Activated T-helper 17 cell treated with anti-CD3 and anti-CD28 coated beads, Interleukin-2, amount 50 U/mL, for 72 hours (primary cell): ENCODE results near the gene DNAH8. TPM values are rescaled to one million over a fixed set of nuclear protein-coding genes. Genes with fewer than 3 reads are reported as not detected.
A peak's percentile ranks its signal among the peaks of the same experiment; 100 is the strongest.
"Not testable (repeated sequence)": the region's sequence is repeated elsewhere in the genome, so short reads cannot be mapped to it uniquely, and the experiment has no call there.

ENCODE experiments used
- ATAC-seq: fragments of 150-1000 bp; cut with Tn5 transposase; replicated peaks from 2 replicates; pipeline ENCODE4 v1.10.0; 2021; ENCODE audit warnings: mild to moderate bottlenecking, moderate library complexity
- H3K27ac Mint-ChIP-seq: one replicate; pipeline ENCODE4 v1.8.0; 2022; ENCODE audit warnings: mixed read lengths
- H3K27me3 Mint-ChIP-seq: one replicate; pipeline ENCODE4 v1.8.0; 2022; ENCODE audit warnings: mixed read lengths
- H3K36me3 Mint-ChIP-seq: one replicate; pipeline ENCODE4 v1.8.0; 2022; ENCODE audit warnings: low read depth, mild to moderate bottlenecking, mixed read lengths
- H3K4me1 Mint-ChIP-seq: one replicate; pipeline ENCODE4 v1.8.0; 2022; ENCODE audit warnings: mixed read lengths
- H3K4me3 Mint-ChIP-seq: one replicate; pipeline ENCODE4 v1.8.0; 2022; ENCODE audit warnings: mild to moderate bottlenecking, mixed read lengths
- H3K9me3 Mint-ChIP-seq: one replicate; pipeline ENCODE4 v1.8.0; 2022; ENCODE audit warnings: mixed read lengths
- total RNA-seq, 2 donors: library from RNA; stranded (reverse); gene quantifications; one replicate each; pipeline ENCODE4 v1.2.3, GENCODE V29; 2022

The DNAH8 gene
- total RNA-seq, 2 donors from 2014 or later: 0.03 to 0.09 TPM

DNA sequence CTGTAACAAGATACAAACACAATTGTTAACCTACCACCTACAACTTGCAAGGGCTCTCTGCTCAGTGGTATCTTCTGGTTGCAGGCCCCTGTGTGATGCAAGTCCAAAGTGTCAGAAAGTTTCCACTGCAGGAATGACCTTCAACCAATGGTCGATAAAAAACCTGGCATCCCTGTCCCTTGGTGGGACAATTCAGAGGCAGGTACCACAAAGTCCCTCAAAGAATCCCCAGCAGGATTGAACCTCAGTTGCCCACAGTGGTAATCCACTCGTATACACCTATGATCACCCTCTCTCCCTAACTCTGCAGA is 28.1 kb upstream of the DNAH8 start:
- Mint-ChIP-seq H3K27ac (no peak overlapping the region), H3K36me3 (peaks cover 52% of the 10 kb centered on the region)
- ATAC-seq: no peak

DNA sequence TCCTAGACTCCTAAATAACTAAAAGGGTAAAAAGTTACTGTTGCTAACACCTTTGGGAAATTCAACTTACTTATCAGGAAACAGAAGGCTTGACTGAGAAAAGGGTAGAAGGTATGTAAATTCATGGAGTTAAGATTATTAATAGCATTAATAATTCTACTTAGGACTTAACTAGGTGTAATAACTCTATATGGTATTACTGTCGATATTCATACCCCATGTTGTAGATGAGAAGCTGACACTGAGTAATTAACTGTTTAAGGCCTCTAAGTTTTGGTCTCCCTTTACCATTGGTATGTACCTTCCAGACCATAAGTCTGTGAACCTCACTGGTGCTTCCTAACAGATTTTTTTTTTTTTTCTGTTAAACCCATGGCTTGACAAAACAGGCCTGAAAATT is 27.6 kb upstream of the DNAH8 start:
- ATAC-seq: no peak
- H3K9me3 Mint-ChIP-seq: no peaks in the 10 kb centered on the region
- H3K27me3 Mint-ChIP-seq: no peaks in the 10 kb centered on the region
- H3K27ac Mint-ChIP-seq: no peak overlapping the region
- H3K36me3 Mint-ChIP-seq: peaks cover 47% of the 10 kb centered on the region
- H3K4me1 Mint-ChIP-seq: peaks cover 12% of the 10 kb centered on the region
- no peak overlapping the region for H3K4me3 Mint-ChIP-seq

More for the DNA sequence above, 28.1 kb upstream of the DNAH8 start:
- Mint-ChIP-seq H3K4me1 (peaks cover 12% of the 10 kb centered on the region), H3K9me3 (no peaks in the 10 kb centered on the region), H3K27me3 (no peaks in the 10 kb centered on the region), H3K4me3 (no peak overlapping the region)

GRCh38 chr6:38688579-38689087 is 26.5 kb upstream of the DNAH8 start:
- Mint-ChIP-seq H3K36me3 (peaks cover 36% of the 10 kb centered on the region), H3K4me3 (no peak overlapping the region), H3K4me1 (peaks cover 18% of the 10 kb centered on the region), H3K9me3 (no peaks in the 10 kb centered on the region), H3K27me3 (no peaks in the 10 kb centered on the region), H3K27ac (no peak overlapping the region)
- no peak for ATAC-seq

DNA sequence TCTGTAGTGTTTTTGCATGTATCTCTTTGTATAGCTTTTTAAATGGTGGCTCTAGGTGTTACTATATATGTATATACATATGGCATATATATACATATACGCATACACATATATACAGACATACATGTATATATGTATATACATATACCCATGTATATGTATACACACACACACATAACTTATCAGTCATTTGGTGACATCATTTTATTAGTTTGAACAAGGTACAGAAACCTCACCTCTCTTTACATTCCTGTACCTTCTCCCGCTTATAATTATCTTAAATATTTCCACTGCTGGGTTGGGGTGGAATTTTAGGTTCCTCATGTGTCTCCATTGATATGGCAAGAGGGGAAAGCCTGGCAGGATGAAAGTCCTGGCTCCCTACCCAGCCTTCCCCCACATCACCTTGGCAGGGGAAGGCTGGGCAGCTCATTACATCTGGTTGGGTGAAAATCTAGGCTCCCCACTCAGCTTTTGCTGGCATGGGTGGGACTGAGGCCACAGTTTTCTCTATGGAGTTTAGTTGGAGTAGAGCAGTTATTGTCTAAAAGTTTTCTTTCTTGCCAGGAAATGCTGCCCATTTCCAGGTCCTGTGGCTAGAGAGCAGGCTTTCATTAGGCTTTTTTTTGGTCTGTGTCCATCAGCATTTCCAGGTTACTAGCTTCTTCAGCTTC is 19.7 kb upstream of the DNAH8 start:
- ATAC-seq: no peak
- Mint-ChIP-seq H3K27me3 (no peaks in the 10 kb centered on the region), H3K4me1 (peaks cover 40% of the 10 kb centered on the region), H3K36me3 (peaks cover 15% of the 10 kb centered on the region), H3K9me3 (peaks cover 4% of the 10 kb centered on the region), H3K27ac (peak overlapping the region; percentile 61), H3K4me3 (peak overlapping the region; percentile 9)

- Mint-ChIP-seq H3K36me3 (peaks cover 20% of the 10 kb centered on the region), H3K27ac (peak overlapping the region; percentile 61), H3K4me3 (peak overlapping the region; percentile 9), H3K27me3 (no peaks in the 10 kb centered on the region), H3K4me1 (peaks cover 42% of the 10 kb centered on the region), H3K9me3 (peaks cover 4% of the 10 kb centered on the region)
- peak; percentile 68 for ATAC-seq
These were observed 19.2 kb upstream of the DNAH8 start for GRCh38 chr6:38695933-38696332.

GRCh38 chr6:38696345-38696744 is 18.8 kb upstream of the DNAH8 start:
- Mint-ChIP-seq H3K4me1 (peaks cover 42% of the 10 kb centered on the region), H3K27ac (peak overlapping the region; percentile 61), H3K4me3 (peak overlapping the region; percentile 9), H3K9me3 (peaks cover 4% of the 10 kb centered on the region), H3K36me3 (peaks cover 24% of the 10 kb centered on the region), H3K27me3 (no peaks in the 10 kb centered on the region)
- no peak for ATAC-seq

- Mint-ChIP-seq H3K9me3 (peaks cover 4% of the 10 kb centered on the region), H3K4me3 (peak overlapping the region; percentile 9), H3K27ac (no peak overlapping the region), H3K27me3 (no peaks in the 10 kb centered on the region), H3K36me3 (peaks cover 40% of the 10 kb centered on the region), H3K4me1 (peaks cover 42% of the 10 kb centered on the region)
- peak; percentile 30 for ATAC-seq
These were observed 17.3 kb upstream of the DNAH8 start for GRCh38 chr6:38697846-38698245.

- ATAC-seq, H3K9me3 Mint-ChIP-seq: not testable (repeated sequence)
- peaks cover 44% of the 10 kb centered on the region for H3K36me3 Mint-ChIP-seq
These were observed 15.4 kb upstream of the DNAH8 start for GRCh38 chr6:38699702-38700101.

DNA sequence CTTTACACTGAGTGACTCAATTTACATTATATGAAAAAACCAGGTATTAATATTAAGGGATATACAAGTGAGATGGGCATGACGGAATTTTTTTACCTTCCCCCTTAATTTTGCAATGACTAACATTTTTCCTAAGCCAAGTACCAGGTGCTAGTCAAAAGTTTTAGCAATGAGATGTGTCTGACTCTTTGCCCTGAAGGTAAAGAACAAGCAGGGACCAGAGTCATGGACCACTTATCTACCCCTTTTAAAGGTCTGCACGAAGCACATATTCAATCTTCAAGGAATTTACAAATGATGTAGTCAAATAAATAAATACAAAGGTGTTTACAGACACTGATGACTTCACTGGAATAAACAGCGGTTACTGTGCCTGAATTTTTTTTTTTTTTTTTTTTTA is 13.6 kb upstream of the DNAH8 start:
- H3K4me1 Mint-ChIP-seq: peaks cover 21% of the 10 kb centered on the region
- peak overlapping the region; percentile 96 for H3K4me3 Mint-ChIP-seq
- H3K27ac Mint-ChIP-seq: peak overlapping the region; percentile 93
- ATAC-seq: no peak
- peaks cover 36% of the 10 kb centered on the region for H3K36me3 Mint-ChIP-seq
- peaks cover 3% of the 10 kb centered on the region for H3K27me3 Mint-ChIP-seq
- H3K9me3 Mint-ChIP-seq: peaks cover 4% of the 10 kb centered on the region

More at GRCh38 chr6:38699702-38700101, 15.4 kb upstream of the DNAH8 start:
- peaks cover 31% of the 10 kb centered on the region for H3K4me1 Mint-ChIP-seq
- not testable (repeated sequence) for H3K27ac Mint-ChIP-seq, H3K27me3 Mint-ChIP-seq, H3K4me3 Mint-ChIP-seq

DNA sequence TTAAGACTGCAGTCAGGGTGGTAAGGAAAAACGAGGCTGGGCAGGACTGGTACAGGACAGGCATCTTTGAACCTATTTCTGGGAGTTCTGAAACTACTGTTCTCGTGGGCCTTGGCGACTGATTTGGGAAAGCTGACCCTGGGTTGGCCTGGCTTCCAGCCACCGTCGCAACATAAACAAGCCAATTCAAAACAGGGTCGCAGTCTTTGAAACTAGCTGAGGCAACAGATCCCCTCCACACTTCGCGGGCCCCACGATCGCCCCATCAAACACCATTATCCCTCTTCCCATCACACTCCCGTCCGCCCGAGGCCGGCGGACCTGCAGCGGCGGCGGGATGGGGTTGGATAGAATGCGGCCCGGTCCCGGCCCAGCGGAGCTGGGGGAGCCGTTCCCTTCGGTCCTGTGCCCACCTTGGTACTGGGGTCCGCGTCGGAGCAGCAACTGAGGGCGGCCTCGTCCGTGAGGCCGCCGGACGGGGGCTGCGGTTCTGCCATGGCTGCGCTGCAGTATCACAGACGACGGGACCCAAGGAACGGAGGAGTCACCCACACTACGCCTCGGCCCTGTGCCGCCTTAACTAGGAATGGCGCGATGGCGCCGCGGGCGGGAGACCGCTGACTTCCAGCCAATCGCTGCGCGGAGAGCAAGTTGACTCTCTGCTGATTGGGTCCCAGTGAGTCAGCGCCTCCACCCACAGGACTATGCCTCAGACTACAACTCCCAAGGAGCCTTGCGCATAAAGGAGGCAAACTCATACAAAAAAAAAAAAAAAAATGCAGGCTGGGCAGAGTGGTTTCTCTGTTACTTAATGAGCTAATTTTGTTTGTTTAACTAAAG is 12.3 kb upstream of the DNAH8 start, which contains the start of gene GLO1:
Gene GLO1, minus strand, starts transcription at position 588 of the 840 bp plus-strand sequence. Its CDS starts 91 bp downstream, at position 497.
- H3K36me3 Mint-ChIP-seq: peaks cover 36% of the 10 kb centered on the region
- ATAC-seq: peak; percentile 100
- peak within 1 kb of the TSS; percentile 96 for H3K4me3 Mint-ChIP-seq
- peaks cover 20% of the 10 kb centered on the region for H3K4me1 Mint-ChIP-seq
- H3K9me3 Mint-ChIP-seq: peaks cover 4% of the 10 kb centered on the region
- peak within 1 kb of the TSS; percentile 93 for H3K27ac Mint-ChIP-seq
- peaks cover 8% of the 10 kb centered on the region for H3K27me3 Mint-ChIP-seq

GRCh38 chr6:38703949-38704590 is 11.0 kb upstream of the DNAH8 start:
- Mint-ChIP-seq H3K9me3 (peaks cover 4% of the 10 kb centered on the region), H3K4me1 (peaks cover 8% of the 10 kb centered on the region), H3K27me3 (peaks cover 8% of the 10 kb centered on the region), H3K4me3 (no peak overlapping the region), H3K27ac (no peak overlapping the region), H3K36me3 (peaks cover 36% of the 10 kb centered on the region)
- ATAC-seq: no peak

GRCh38 chr6:38705924-38706323 is 9.2 kb upstream of the DNAH8 start:
- Mint-ChIP-seq H3K27me3 (peaks cover 8% of the 10 kb centered on the region), H3K27ac (no peak overlapping the region), H3K4me3 (no peak overlapping the region), H3K4me1 (no peaks in the 10 kb centered on the region), H3K9me3 (no peaks in the 10 kb centered on the region), H3K36me3 (peaks cover 23% of the 10 kb centered on the region)
- no peak for ATAC-seq

DNA sequence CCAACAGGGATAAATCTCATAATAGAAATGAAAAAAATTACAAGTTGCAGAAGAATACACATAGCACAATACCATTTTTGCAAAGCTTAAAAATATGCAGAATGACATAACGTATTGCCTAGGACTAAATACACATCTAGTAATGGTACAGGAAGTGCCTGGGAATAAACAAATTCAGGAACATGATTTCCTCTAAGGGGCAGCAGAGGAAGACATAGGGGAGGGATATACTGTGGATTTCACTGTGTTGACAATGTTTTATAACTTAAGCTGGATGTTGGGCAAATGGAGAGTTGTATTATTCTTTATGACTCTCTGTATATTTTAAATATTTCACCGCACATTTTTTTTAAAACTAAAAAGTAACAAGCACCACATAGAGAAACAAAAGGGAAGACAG is 6.6 kb upstream of the DNAH8 start:
- Mint-ChIP-seq H3K4me3 (no peak overlapping the region), H3K36me3 (no peaks in the 10 kb centered on the region), H3K27ac (no peak overlapping the region), H3K9me3 (no peaks in the 10 kb centered on the region), H3K4me1 (peaks cover 1% of the 10 kb centered on the region), H3K27me3 (peaks cover 8% of the 10 kb centered on the region)
- no peak for ATAC-seq

GRCh38 chr6:38713812-38714211 is 1.3 kb upstream of the DNAH8 start:
- Mint-ChIP-seq H3K36me3 (no peaks in the 10 kb centered on the region), H3K4me1 (peaks cover 13% of the 10 kb centered on the region), H3K4me3 (peak overlapping the region; percentile 71), H3K9me3 (no peaks in the 10 kb centered on the region), H3K27me3 (peaks cover 7% of the 10 kb centered on the region), H3K27ac (peak overlapping the region; percentile 82)
- ATAC-seq: peak; percentile 86
